HG03175 (cell line): ENCODE results near the gene EME2.

Experiments
- ATAC-seq: cut with Tn5 transposase; IDR thresholded peaks from one replicate; pipeline ENCODE4 v1.9.1; 2021; ENCODE audit warnings: mild to moderate bottlenecking, moderate library complexity; ENCODE audit not compliant: unreplicated experiment

Gene EME2

GRCh38 chr16:1817276-1817589 lies 44.6 kb downstream of the EME2 start:
- ATAC-seq, result no peak

- no peak for ATAC-seq
Measured at GRCh38 chr16:1817716-1818115, 45.1 kb downstream of the EME2 start.

- ATAC-seq, result no peak
Measured at GRCh38 chr16:1818204-1818872, 45.7 kb downstream of the EME2 start.

- no peak for ATAC-seq
Measured at GRCh38 chr16:1818873-1819525, 46.4 kb downstream of the EME2 start.

- no peak for ATAC-seq
Measured at GRCh38 chr16:1819611-1820010, 47.0 kb downstream of the EME2 start.

- no peak for ATAC-seq
Measured at GRCh38 chr16:1820096-1820945, 47.7 kb downstream of the EME2 start.

GRCh38 chr16:1820946-1821290 lies 48.3 kb downstream of the EME2 start:
- no peak for ATAC-seq

- no peak for ATAC-seq
Measured at GRCh38 chr16:1821861-1822611, 49.4 kb downstream of the EME2 start.

GRCh38 chr16:1822801-1823200 lies 50.2 kb downstream of the EME2 start:
- no peak for ATAC-seq

- no peak for ATAC-seq
Measured at GRCh38 chr16:1823821-1824220, 51.2 kb downstream of the EME2 start.

GRCh38 chr16:1825381-1825863 lies 52.8 kb downstream of the EME2 start:
- ATAC-seq, result no peak
